Neuronal stem cell (in vitro differentiated cells): ENCODE results near the gene RGS14.

Experiments used
- DNase-seq: peaks from one replicate; pipeline ENCODE4 v3.0.0-alpha.2; 2013; ENCODE audit warnings: low spot score
- H2AFZ ChIP-seq: one replicate; pipeline ENCODE4 v1.6.1; 2013; ENCODE audit warnings: mild to moderate bottlenecking, low read length, inconsistent platforms
- H2AK5ac ChIP-seq: 2 replicates; pipeline ENCODE4 v1.6.1; 2013; ENCODE audit warnings: low read depth, mild to moderate bottlenecking, inconsistent platforms, low read length, moderate library complexity, mixed read lengths
- H2BK120ac ChIP-seq: 2 replicates; pipeline ENCODE4 v1.6.1; 2013; ENCODE audit warnings: low read depth, mild to moderate bottlenecking, inconsistent platforms, low read length, moderate library complexity, mixed read lengths
- H2BK12ac ChIP-seq: one replicate; pipeline ENCODE4 v1.6.1; 2013; ENCODE audit warnings: low read length, inconsistent platforms
- H2BK15ac ChIP-seq: 2 replicates; pipeline ENCODE4 v1.6.1; 2013; ENCODE audit warnings: mild to moderate bottlenecking, low read length, inconsistent platforms, mixed read lengths
- H2BK5ac ChIP-seq: one replicate; pipeline ENCODE4 v1.6.1; 2013; ENCODE audit warnings: inconsistent platforms, mild to moderate bottlenecking, low read length, moderate library complexity
- H3K14ac ChIP-seq: one replicate; pipeline ENCODE4 v1.6.1; 2013; ENCODE audit warnings: low read length, inconsistent platforms
- H3K18ac ChIP-seq: 2 replicates; pipeline ENCODE4 v1.6.1; 2013; ENCODE audit warnings: low read length, inconsistent platforms
- H3K23ac ChIP-seq: 2 replicates; pipeline ENCODE4 v1.6.1; 2013; ENCODE audit warnings: low read depth, mild to moderate bottlenecking, mixed read lengths, low read length, inconsistent platforms; ENCODE audit not compliant: poor library complexity
- H3K27ac ChIP-seq: replicated peaks from 3 replicates; pipeline ENCODE4 v1.5.1; 2013; ENCODE audit warnings: low read length, inconsistent platforms
- H3K27me3 ChIP-seq, 3 experiments: 2 replicates each; pipeline ENCODE4 v1.6.1; 2013; ENCODE audit warnings: low read length in 3 of 3, mild to moderate bottlenecking in 2 of 3, inconsistent platforms in 1 of 3, low read depth in 1 of 3, mixed read lengths in 1 of 3, moderate library complexity in 1 of 3; ENCODE audit not compliant: control insufficient read depth in 3 of 3, insufficient read depth in 3 of 3
- H3K36me3 ChIP-seq, 2 donors: replicated peaks in 1 of 2; 2 replicates each; pipeline ENCODE4 v1.6.1; 2013; ENCODE audit warnings: low read length in 2 of 2; ENCODE audit not compliant: control insufficient read depth in 2 of 2, insufficient read depth in 2 of 2
- H3K4ac ChIP-seq: 2 replicates; pipeline ENCODE4 v1.6.1; 2013; ENCODE audit warnings: inconsistent platforms, mild to moderate bottlenecking, low read length, moderate library complexity
- H3K4me1 ChIP-seq, 2 donors: 1 replicate in 1 of 2; 2 replicates in 1 of 2; pipeline ENCODE4 v1.6.1; 2013; ENCODE audit warnings: low read length in 2 of 2, low read depth in 1 of 2; ENCODE audit not compliant: control insufficient read depth in 2 of 2, insufficient read depth in 1 of 2
- H3K4me2 ChIP-seq: one replicate; pipeline ENCODE4 v1.6.1; 2013; ENCODE audit warnings: mild to moderate bottlenecking, low read length, inconsistent platforms; ENCODE audit not compliant: insufficient read depth, poor library complexity, severe bottlenecking
- H3K4me3 ChIP-seq, 2 donors: 2 replicates each; pipeline ENCODE4 v1.5.1; 2013; ENCODE audit warnings: low read length in 2 of 2, mild to moderate bottlenecking in 2 of 2, inconsistent platforms in 1 of 2, moderate library complexity in 1 of 2
- H3K79me1 ChIP-seq: one replicate; pipeline ENCODE4 v1.6.1; 2013; ENCODE audit warnings: low read depth, mild to moderate bottlenecking, inconsistent platforms, low read length, moderate library complexity
- H3K9ac ChIP-seq: one replicate; pipeline ENCODE4 v1.6.1; 2013; ENCODE audit warnings: mild to moderate bottlenecking, low read depth, low read length, inconsistent platforms; ENCODE audit not compliant: poor library complexity
- H3K9me3 ChIP-seq, 2 donors: replicated peaks in 1 of 2; 2 replicates each; pipeline versions ENCODE3 to v1.6.1; 2013; ENCODE audit warnings: low read length in 2 of 2, mild to moderate bottlenecking in 2 of 2, inconsistent platforms in 1 of 2, low read depth in 1 of 2, mixed read lengths in 1 of 2, moderate library complexity in 1 of 2; ENCODE audit not compliant: control insufficient read depth in 2 of 2, insufficient read depth in 1 of 2
- H4K8ac ChIP-seq: one replicate; pipeline ENCODE4 v1.6.1; 2013; ENCODE audit warnings: low read depth, mild to moderate bottlenecking, inconsistent platforms, low read length, moderate library complexity
- H4K91ac ChIP-seq: one replicate; pipeline ENCODE4 v1.6.1; 2013; ENCODE audit warnings: low read length, low read depth, mild to moderate bottlenecking, inconsistent platforms; ENCODE audit not compliant: poor library complexity
- WGBS, 2 donors: extraction: QIAGEN DNeasy Blood & Tissue Kit; methylation state at CpG; one replicate each; pipeline ENCODE4 v1.1.7; 2013; ENCODE audit warnings: missing lambda C conversion rate in 2 of 2, mixed read lengths in 1 of 2; ENCODE audit not compliant: insufficient read length in 2 of 2, insufficient replicate concordance in 1 of 2; ENCODE audit errors: extremely low coverage in 2 of 2; 5-methylcytosine and 5-hydroxymethylcytosine counted together

RGS14 gene

DNA sequence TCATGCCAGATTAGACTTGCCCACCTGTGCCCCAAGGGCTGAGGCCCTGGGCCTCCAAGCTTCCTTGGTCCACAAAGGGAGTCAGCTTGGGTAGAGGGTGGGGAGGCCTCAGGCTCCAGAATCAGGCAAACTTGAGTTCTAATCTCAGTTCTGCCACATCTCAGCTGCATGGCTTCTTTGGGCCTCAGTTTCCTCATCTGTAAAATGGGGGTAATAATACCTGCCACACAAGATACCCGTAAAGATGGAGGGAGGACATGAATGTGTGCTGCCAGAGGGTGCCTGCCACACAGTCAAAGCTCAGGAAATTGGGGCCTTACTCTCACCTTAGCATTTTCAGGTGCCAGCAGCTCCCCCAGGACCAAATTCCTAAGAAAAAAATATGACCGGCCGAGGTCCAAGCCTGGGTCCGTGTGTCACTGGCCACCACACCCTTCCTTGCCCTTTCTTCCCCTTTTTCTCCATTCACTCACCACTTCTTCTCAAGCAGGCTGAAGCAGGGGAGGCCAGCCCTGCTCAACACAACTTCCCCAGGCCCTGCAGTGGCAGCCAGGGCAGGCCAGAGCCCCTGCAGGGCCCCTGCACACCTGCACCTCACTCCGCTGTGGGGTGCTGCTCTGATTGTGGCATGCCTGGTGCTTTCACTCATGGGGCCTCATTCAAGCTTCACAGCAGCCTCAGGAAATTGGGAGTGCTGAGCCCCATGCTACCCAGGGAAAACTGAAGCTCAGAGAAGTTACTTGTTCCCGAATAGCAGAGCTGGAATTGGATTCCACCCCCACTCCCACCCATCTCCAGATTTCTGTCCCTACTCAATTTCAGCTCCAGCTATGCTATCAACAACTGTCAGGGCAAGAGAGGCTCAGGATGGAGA is 3.9 kb downstream of the RGS14 start:
- H3K4me2 ChIP-seq, result no peak overlapping the region
- H4K91ac ChIP-seq, result no peak overlapping the region
- no peak overlapping the region for H3K27ac ChIP-seq
- no peak overlapping the region for H3K4me3 ChIP-seq
- peaks cover 13 to 54% of the 10 kb centered on the region in 2 donors for H3K4me1 ChIP-seq
- H2BK12ac ChIP-seq, result peak overlapping the region; percentile 93
- no peaks in the 10 kb centered on the region for H3K79me1 ChIP-seq
- H2BK120ac ChIP-seq, result no peak overlapping the region
- H3K23ac ChIP-seq, result no peak overlapping the region
- no peaks in the 10 kb centered on the region for H3K9me3 ChIP-seq
- no peak overlapping the region for H4K8ac ChIP-seq
- peak overlapping the region; percentile 66 for H3K18ac ChIP-seq
- no peak for DNase-seq
- no CpG with 5 or more reads among the region's 6 CpGs for WGBS, 2 donors
- H3K36me3 ChIP-seq, result no peaks in the 10 kb centered on the region
- H2AK5ac ChIP-seq, result peak overlapping the region; percentile 16
- H3K14ac ChIP-seq, result no peak overlapping the region
- H3K9ac ChIP-seq, result no peak overlapping the region
- no peak overlapping the region for H3K4ac ChIP-seq
- H3K27me3 ChIP-seq, result peaks cover 0 to 14% (median 9%) of the 10 kb centered on the region in 3 experiments
- H2AFZ ChIP-seq, result peak overlapping the region; percentile 93
- no peak overlapping the region for H2BK5ac ChIP-seq
- peak overlapping the region; percentile 93 for H2BK15ac ChIP-seq

DNA sequence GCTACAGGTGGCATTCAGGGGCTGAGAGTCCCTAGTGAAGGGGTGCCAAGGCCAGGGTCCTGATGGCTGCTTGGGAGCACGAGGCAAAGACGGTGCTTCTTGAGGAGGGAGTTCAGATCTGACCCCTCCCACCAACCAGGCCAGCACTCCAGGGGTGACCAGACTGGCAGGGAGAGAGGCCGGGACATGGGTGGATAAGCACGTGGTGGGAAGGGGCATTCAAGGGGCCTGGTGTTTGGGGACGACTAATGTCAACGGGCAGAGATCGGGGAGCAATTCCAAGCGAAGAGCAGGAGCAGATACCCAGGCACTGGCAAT is 4.5 kb downstream of the RGS14 start:
- Histone ChIP-seq H3K9me3 (no peaks in the 10 kb centered on the region), H3K27me3 (peaks cover 0 to 14% (median 3%) of the 10 kb centered on the region in 3 experiments), H2AK5ac (peak overlapping the region; percentile 16), H3K4me3 (no peak overlapping the region), H3K4me1 (peaks cover 13 to 50% of the 10 kb centered on the region in 2 donors), H3K4me2 (no peak overlapping the region), H3K9ac (no peak overlapping the region), H3K14ac (no peak overlapping the region), H3K36me3 (no peaks in the 10 kb centered on the region), H2AFZ (peak overlapping the region; percentile 93), H4K8ac (no peak overlapping the region), H2BK15ac (peak overlapping the region; percentile 93), H2BK12ac (peak overlapping the region; percentile 93), H3K27ac (no peak overlapping the region), H2BK120ac (no peak overlapping the region), H3K79me1 (no peaks in the 10 kb centered on the region), H3K23ac (no peak overlapping the region), H2BK5ac (no peak overlapping the region), H3K18ac (no peak overlapping the region), H4K91ac (no peak overlapping the region), H3K4ac (no peak overlapping the region)
- WGBS, 2 donors, result no CpG with 5 or more reads among the region's 8 CpGs
- DNase-seq, result no peak

DNA sequence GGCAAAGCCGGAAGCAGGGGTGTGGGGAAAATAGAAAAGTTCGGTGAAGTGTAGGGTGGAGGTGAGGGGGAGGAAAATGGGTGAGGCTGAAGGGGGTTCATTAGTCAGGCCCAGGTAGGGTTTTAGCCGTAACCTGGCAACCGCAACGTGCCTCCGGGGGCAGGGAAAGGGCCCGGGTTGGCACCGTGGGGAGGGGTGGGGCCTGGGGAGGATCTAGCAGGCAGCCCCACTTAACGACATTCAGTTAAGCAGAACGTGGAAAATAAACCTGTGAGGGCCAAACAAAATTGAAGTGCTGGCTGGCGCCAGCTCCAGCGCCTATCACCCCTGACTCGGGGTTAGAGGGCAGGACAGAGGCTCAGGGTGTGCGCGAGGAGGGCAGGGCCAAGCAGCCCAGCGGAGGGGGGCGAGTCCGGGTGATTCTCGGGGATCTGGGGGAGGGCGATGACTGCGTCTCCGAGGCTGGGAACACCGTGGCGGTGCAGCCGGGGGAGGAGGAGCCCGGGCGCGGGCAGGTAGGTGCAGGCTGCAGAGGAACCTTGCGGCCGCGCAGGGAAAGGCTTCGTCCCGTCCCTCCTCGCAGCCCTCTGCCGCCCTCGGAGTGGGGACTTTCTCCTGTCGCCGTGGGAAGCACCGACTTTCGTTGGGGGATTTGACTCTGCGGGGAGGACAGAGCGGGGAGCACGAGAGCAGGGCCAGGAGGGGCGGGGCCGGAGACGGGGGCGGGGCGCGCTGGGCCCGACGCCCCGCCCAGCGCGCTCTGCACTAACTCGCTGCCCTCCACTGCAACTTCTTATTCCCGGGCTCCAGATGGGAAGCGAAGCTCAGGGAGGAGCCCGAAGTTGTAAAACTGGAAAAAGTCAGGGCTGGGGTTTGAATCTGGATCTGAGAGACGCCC is 5.1 kb downstream of the RGS14 start:
- Histone ChIP-seq H2AK5ac (peak overlapping the region; percentile 16), H3K23ac (peak overlapping the region; percentile 44), H2BK120ac (peak overlapping the region; percentile 40), H3K36me3 (no peaks in the 10 kb centered on the region), H3K4me1 (peaks cover 18 to 45% of the 10 kb centered on the region in 2 donors), H3K27ac (no peak overlapping the region), H3K14ac (peak overlapping the region; percentile 95), H3K79me1 (no peaks in the 10 kb centered on the region), H2BK15ac (peak overlapping the region; percentile 93), H4K8ac (no peak overlapping the region), H2AFZ (peak overlapping the region; percentile 93), H2BK12ac (peak overlapping the region; percentile 7), H3K4me2 (peak overlapping the region; percentile 64), H3K4ac (no peak overlapping the region), H2BK5ac (no peak overlapping the region), H4K91ac (no peak overlapping the region), H3K27me3 (peaks cover 0 to 19% (median 0%) of the 10 kb centered on the region in 3 experiments), H3K9me3 (no peaks in the 10 kb centered on the region), H3K9ac (peak overlapping the region; percentile 89), H3K18ac (peak overlapping the region; percentile 99), H3K4me3 (peak overlapping the region; percentile 35 to 87)
- whole genome bisulfite sequencing, 2 donors, result 100% methylated on average over 1 of the region's 59 CpGs; no CpG with 5 or more reads in 1 of the 2 donors
- DNase-seq, result peak; percentile 55

DNA sequence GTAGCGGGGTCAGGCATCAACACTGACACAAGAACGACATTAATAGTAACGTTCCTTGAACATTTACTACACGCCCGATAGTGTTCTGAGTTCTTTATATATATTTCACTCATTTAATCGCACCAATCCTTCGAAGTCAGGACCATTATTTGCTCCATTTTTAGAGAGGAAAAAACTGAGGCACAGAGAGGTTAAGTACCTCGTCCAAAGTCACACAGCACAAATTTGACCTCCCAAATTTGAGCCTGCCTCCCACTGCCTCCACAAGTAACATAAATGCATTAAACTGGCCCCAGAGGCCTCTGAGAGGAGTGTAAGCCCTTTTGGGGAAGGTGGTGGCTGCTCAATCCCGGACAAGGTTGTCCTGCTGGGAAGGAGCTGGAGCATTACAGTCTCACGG is 5.8 kb downstream of the RGS14 start:
- no peak overlapping the region for H3K4ac ChIP-seq
- H2BK12ac ChIP-seq, result no peak overlapping the region
- H4K8ac ChIP-seq, result no peak overlapping the region
- no peak overlapping the region for H2AK5ac ChIP-seq
- WGBS, 2 donors, result no CpG with 5 or more reads among the region's 10 CpGs
- peak overlapping the region; percentile 64 for H3K4me2 ChIP-seq
- no peak overlapping the region for H2BK120ac ChIP-seq
- H3K27ac ChIP-seq, result no peak overlapping the region
- H3K9ac ChIP-seq, result no peak overlapping the region
- no peak overlapping the region for H3K14ac ChIP-seq
- H2AFZ ChIP-seq, result peak overlapping the region; percentile 93
- H3K18ac ChIP-seq, result no peak overlapping the region
- H2BK5ac ChIP-seq, result no peak overlapping the region
- H3K36me3 ChIP-seq, result no peaks in the 10 kb centered on the region
- no peaks in the 10 kb centered on the region for H3K79me1 ChIP-seq
- H3K4me1 ChIP-seq, result peaks cover 18 to 38% of the 10 kb centered on the region in 2 donors
- H3K23ac ChIP-seq, result no peak overlapping the region
- H3K9me3 ChIP-seq, result peaks cover 0 to 2% of the 10 kb centered on the region in 2 donors
- no peak overlapping the region for H4K91ac ChIP-seq
- no peak overlapping the region for H2BK15ac ChIP-seq
- peaks cover 0 to 26% (median 0%) of the 10 kb centered on the region in 3 experiments for H3K27me3 ChIP-seq
- H3K4me3 ChIP-seq, result no peak overlapping the region
- DNase-seq, result no peak
